Erythroblast (primary cell): Measurements from ENCODE around the gene MYO3A.

Experiments
- GATA1 ChIP-seq: IDR thresholded peaks from 2 replicates; pipeline ENCODE4 v1.6.1; 2011; ENCODE audit warnings: low read depth, mild to moderate bottlenecking, control low read depth, low read length, moderate library complexity
- POLR2A ChIP-seq: IDR thresholded peaks from 2 replicates; pipeline ENCODE4 v1.6.1; 2011; ENCODE audit warnings: mild to moderate bottlenecking, low read length

- no peak for TF ChIP-seq GATA1
- TF ChIP-seq POLR2A: no peak
These were observed 153.6 kb downstream of the MYO3A start for GRCh38 chr10:26087666-26088065.
